Measurements from ENCODE around the gene PDXK.

PDXK gene

DNA sequence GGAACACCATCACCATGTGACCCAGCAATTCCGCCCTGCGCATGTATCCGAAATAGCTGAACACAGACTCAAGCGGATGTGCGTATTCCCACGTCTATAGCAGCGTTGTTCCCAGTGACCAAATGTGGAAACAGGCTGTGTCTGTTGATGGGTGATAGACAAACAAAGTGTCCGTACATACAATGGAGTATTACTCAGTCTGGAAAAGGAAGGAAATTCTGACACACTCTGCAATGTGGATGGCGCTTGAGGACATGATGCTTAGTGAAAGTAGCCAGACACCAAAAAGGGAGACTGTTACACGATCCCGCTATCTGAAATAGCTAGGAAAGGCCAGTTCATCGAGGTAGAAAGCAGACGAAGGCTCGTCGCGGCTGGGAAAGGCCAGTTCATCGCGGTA lies 25.8 kb downstream of the PDXK start:
- no peak for DNase-seq

GRCh38 chr21:43745772-43746517 lies 27.0 kb downstream of the PDXK start:
- no peak for DNase-seq

DNA sequence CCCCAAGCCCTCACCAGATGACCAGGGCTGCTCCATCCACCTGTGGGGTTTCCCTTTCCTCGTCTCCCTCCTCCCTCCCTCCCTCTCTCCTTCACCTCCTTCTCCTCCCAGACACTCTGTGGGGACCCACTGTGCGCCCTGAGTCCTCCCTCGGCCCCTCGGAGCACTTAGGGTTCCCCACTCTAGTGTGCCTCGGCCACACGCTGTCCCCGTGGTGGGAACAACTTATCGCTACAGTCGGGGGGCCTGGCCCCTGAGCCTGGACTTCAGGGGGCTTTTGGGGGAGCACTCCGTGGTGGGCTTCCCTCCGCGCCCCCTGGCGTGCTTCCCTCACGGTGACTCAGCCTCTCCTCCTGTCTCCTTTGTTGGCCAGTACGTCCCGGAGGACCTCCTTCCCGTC lies 29.7 kb downstream of the PDXK start:
- DNase-seq, result no peak

GRCh38 chr21:43749651-43750262 lies 30.8 kb downstream of the PDXK start:
- DNase-seq, result no peak

GRCh38 chr21:43750339-43751033 lies 31.6 kb downstream of the PDXK start:
- DNase-seq, result no peak

DNA sequence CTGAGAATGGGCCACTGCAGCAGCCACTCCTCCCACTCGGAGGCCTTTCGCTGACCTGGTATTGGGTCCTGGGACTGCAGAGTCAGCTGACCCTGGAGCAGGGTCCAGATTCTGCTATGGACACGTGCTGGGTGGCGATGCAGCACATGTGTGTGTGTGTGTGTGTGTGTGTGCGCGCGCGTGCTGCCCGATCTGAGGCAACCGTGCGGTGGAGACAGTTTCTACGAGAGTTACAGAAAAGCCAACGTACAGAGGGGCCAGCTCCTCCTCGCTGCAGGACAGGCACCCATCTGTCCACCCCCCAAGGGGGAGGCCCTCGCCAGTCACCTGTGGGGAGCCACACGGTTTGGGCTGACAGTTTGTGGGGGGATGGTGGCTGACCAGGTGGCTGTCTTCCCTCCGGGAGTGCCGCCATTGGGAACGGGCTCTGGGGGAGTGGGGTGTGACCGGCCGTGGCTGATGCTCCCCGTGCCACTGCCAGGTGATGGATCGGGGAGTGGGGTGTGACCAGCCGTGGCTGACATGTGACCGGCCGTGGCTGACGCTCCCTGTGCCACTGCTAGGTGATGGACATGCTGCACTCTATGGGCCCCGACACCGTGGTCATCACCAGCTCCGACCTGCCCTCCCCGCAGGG lies 33.1 kb downstream of the PDXK start:
- DNase-seq, result no peak

- no peak for DNase-seq
Observed at GRCh38 chr21:43752758-43753438, 34.0 kb downstream of the PDXK start.

- no peak for DNase-seq
Observed at GRCh38 chr21:43753439-43753799, 34.5 kb downstream of the PDXK start.

DNA sequence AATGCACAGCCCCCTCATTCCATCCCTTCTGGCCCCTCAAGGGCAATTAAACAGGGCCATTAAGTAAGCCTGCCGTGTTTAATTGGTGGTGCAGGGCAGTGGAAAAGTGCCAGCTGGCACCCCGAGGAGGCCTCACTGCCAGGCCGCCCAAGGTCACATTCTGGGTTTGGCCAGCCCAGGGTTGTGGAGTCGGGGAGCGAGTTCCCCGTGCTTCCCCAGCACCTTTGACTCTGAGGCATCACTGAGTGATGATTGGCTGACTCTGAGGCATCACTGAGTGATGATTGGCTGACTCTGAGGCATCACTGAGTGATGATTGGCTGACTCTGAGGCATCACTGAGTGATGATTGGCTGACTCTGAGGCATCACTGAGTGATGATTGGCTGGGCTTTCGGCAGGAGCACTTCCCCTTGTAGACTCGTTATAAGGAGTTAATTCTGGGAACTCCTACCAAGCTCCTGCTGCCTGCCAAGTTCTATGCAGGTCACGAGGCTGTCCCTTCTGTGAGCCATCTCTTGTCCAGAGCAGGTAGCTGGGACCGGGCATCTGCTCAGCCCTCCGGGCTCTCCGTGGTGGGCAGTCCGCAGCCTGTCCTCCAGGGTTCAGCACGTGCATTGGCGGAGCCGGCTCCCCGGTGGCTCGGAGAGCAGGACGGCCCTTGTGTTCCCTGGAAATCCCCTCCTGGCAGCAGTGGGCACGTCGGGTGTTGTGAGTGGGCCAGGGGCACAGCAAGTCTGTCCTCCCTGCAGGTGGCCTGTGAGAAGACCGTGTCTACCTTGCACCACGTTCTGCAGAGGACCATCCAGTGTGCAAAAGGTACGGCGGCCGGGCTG lies 36.2 kb downstream of the PDXK start:
- DNase-seq, result no peak

DNA sequence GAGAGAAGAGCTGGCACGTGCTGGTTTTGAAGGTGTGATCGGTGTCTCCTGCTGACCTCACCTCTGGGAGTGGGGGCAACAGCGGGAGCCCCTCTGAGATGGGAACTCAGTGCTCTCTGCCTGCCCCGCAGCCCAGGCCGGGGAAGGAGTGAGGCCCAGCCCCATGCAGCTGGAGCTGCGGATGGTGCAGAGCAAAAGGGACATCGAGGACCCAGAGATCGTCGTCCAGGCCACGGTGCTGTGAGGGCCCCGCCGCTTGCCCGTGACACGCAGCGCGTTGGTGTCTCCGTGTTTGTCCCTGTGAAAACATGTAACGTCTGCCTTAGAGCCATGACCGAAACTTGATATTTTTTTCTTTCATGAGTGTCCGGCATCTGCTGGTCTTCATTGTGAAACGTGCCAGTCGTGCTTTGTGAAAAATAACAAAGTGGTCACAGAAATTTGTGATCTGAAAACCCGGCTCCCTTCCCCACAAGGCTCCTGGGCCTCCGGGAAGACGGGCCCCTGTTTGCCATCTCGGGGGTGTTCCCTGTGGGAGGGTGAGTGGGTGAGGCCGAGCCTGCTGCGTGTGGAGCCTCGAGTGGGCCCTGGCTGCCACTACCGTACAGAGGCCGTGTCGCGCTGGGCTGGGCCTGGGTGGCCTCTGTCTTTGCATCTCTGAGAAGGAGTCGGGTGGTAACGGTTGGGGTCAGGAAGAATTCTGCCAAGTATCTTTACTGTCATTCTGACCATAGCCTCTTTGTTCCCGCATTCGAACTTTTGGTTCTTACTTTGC lies 37.1 kb downstream of the PDXK start:
- no peak for DNase-seq

DNA sequence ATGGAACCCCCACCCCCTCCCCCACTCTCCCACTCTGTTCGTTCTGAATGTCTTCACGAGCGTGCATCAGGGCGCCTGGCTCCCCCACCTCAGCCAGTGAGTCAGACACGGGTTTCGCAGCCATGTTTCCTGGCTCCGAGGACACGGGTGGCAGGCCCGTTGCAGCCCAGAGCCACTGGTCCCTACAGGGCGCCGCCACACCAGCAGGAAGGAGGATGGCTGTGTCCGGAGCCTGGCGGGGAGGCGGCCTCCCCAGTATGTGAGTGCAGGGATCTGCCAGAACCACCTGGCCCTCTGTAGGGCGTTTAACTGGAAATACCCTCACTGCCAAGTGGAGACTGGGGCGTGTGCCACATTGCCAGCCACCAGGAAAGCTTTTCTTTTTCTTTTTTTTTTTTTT lies 38.7 kb downstream of the PDXK start:
- no peak for DNase-seq

DNA sequence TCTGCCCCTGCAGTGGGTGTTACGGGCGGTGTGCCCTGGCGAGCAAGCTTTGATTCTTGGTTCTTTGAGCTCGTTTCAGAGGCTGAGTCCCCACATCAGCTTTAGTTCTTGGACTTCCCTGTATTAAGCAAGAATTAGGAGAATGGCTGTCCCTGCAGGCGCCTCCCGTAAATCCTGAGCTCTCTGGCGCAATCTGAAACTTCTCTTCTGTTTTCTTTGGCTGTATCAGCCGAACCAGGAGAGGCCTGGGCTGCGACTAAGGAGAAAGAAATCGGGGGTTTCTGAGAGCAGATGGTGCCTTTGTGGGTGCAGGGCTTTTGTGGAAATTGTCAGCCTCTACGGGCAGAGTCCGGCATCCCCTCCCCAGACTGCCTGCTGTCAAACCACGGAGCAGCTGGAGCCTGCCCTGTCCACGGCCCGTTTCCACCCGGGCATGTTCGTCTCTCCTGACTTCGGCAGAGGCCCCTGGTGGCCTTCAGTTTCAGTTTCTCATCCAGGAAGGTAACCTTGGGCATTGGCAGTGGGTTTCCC lies 39.2 kb downstream of the PDXK start:
- DNase-seq, result peak; percentile 41

- no peak for DNase-seq
Observed at GRCh38 chr21:43758811-43759210, 39.9 kb downstream of the PDXK start.

- DNase-seq, result no peak
Observed at GRCh38 chr21:43759651-43760050, 40.7 kb downstream of the PDXK start.

DNA sequence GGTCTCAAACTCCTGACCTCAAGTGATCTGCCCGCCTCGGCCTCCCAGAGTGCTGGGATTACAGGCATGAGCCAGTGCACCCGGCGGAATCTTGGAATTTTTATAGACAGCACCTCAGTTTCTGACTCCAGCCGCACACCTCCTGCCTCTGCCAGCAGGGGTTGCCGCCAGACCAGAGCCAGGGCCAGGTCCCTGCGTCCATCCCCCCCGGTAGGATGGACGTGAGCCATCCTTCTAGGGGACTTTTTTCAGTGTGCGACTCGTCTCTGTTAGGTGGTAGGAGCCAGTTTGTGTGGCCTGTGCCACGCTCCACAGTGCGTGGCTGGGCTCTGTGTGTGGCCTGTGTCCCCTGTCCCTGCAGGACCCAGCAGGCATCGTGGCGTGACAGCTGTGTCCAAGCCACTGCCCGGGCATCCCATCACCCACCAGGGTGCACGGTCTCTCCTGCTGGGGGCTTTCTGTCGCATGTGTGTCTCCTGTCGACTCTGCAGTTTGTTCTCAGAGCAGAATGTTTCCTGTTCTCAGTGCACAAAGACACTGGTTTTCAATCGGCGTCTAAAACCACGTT lies 41.5 kb downstream of the PDXK start:
- no peak for DNase-seq

- no peak for DNase-seq
Observed at GRCh38 chr21:43761886-43762285, 43.0 kb downstream of the PDXK start.

GRCh38 chr21:43762303-43763128 lies 43.6 kb downstream of the PDXK start:
- DNase-seq, result no peak

DNA sequence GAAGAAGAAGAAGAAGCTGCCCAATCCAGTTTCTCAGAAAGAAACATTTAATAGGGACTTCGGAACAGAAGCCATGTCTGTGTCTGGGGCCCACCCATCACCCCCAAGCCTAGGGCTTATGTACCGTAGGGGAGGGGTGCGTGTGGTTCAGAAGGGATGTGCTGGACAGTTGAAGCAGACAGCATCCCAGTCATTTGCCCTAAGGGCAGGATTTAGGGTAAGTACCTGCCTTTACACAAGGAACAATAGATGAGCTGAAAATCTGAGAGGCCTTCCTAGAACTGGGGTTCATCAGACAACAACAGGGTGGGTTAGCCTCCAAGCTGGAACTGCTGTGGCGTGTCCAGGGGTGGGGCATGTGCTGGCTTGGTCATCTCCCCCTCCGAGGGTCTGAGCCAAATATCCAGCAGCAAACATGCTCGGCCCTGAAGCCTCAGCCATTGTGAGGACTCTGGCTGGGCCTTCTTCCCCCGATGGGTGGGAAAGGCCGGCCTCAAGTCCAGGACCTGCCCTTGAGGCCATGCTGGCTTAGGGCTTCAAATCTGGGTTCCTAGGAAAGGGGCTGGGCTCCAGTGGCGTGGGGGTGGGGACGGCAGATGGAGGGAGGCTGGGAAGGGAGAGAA lies 45.1 kb downstream of the PDXK start:
- DNase-seq, result no peak
